SH-SY5Y (cell line): Measurements from ENCODE around the gene LSM12.

Source experiments
- GATA2 ChIP-seq: IDR thresholded peaks from 2 replicates; pipeline ENCODE4 v1.6.1; 2011; ENCODE audit warnings: mild to moderate bottlenecking, low read depth, low read length
- GATA3 ChIP-seq: IDR thresholded peaks from 2 replicates; pipeline ENCODE4 v1.6.1; 2011; ENCODE audit warnings: low read depth, mild to moderate bottlenecking, low read length, moderate library complexity

DNA sequence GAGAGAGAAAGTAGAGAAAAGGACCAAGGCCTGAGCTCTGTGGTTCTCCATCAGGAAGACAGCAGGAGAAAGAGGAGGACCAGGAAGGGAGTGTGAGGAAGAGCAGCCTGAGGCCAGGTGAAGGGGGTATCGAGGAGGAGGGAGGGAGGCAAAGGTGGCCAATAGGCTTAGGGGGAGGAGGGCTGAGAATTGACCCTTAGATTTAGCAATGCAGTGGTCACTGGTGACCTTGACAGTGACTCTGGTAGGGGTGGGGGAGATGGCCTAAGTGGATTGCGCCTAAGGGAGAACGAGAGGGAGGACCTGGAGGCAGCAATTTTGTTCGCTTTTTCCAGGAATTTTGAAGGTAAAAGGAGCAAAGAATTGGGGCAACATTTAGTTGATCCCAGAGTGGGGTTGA is 67.4 kb downstream of the LSM12 start:
- TF ChIP-seq GATA2 (no peak), GATA3 (no peak)
